BLaER1 treated with 17β-estradiol and CSF1 and Interleukin-3, amounts not matched to agents 10 nM and 100 nM (cell line): ENCODE data around the gene COMMD7.

ENCODE experiments used
- H3K27ac ChIP-seq, 11 experiments: shearing (Covaris generic); formaldehyde crosslinking; 2 replicates each; pipeline ENCODE4 v1.8.1; 2022
- H3K27me3 ChIP-seq, 11 experiments: shearing (Covaris generic); formaldehyde crosslinking; 2 replicates each; pipeline ENCODE4 v1.8.1; 2022
- H3K36me3 ChIP-seq, 11 experiments: shearing (Covaris generic); formaldehyde crosslinking; 2 replicates each; pipeline ENCODE4 v1.8.1; 2022
- H3K4me1 ChIP-seq, 10 experiments: shearing (Covaris generic); formaldehyde crosslinking; 2 replicates each; pipeline ENCODE4 v1.8.1; 2022
- H3K4me2 ChIP-seq, 11 experiments: shearing (Covaris generic); formaldehyde crosslinking; 2 replicates each; pipeline ENCODE4 v1.8.1; 2022
- H3K4me3 ChIP-seq, 10 experiments: shearing (Covaris generic); formaldehyde crosslinking; 2 replicates each; pipeline ENCODE4 v1.8.1; 2022
- H3K9ac ChIP-seq, 11 experiments: shearing (Covaris generic); formaldehyde crosslinking; 2 replicates each; pipeline ENCODE4 v1.8.1; 2022
- H3K9me3 ChIP-seq, 11 experiments: shearing (Covaris generic); formaldehyde crosslinking; replicated peaks in 1 of 11; 2 replicates each; pipeline ENCODE4 v1.8.1; 2022
- H4K20me1 ChIP-seq, 11 experiments: shearing (Covaris generic); formaldehyde crosslinking; 2 replicates each; pipeline ENCODE4 v1.8.1; 2022
- Cebpa-rat ChIP-seq, 11 experiments: shearing (Covaris generic); IDR thresholded peaks; 2 replicates each; pipeline ENCODE4 v1.8.1; 2022

COMMD7 gene

DNA sequence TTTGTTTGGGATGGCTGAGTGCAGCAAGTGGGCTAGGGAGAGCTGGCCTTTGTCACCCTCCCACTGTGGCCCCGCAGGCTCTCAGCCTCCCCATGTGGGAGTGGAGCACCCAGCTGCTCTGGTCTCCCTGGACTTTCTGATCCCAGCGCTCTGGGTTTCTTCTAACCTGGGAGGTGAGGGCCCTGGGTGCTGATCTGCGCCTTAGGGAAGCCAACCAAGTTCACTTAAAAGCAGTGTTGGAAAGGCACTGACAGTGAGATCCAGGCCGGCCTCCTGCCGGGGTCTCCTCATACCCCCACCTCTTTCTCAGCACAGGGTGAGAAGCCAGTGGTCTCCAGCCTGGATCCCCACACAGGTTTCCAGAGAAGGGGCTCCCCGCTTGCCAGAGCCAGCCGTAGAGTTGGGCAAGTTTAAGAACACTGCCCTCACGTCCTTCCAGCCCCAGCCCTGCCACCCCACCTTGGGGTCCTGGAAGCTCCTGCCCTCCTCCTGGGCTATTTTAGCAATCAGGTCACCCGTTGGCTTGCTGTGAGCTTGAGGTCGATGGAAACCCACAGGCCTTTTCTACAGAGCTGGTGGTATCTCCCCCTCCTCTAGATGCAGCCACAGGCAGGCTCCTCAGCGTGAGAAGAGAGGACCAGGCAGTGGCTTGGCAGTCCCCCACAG is 79.1 kb downstream of the COMMD7 start:
- no peak overlapping the region for H3K4me3 ChIP-seq
- H3K9ac ChIP-seq = peak overlapping the region in 5 of 11 experiments; percentile 10 to 44 (median 29); a peak in 5 of 22 replicates
- peaks cover 0 to 3% (median 0%) of the 10 kb centered on the region in 11 experiments; a peak in 1 of 22 replicates for H3K36me3 ChIP-seq
- H3K4me2 ChIP-seq = peak overlapping the region; percentile 38 to 67 (median 59); a peak in 20 of 22 replicates
- no peaks in the 10 kb centered on the region for H3K27me3 ChIP-seq
- no peaks in the 10 kb centered on the region for H4K20me1 ChIP-seq
- H3K4me1 ChIP-seq = peaks cover 34 to 48% (median 43%) of the 10 kb centered on the region in 10 experiments
- no peak for TF ChIP-seq Cebpa-rat (IDR thresholded peaks at IDR 0.05)
- peak overlapping the region in 10 of 11 experiments; percentile 6 to 61 (median 46); a peak in 17 of 22 replicates for H3K27ac ChIP-seq
- peaks cover 10 to 23% (median 18%) of the 10 kb centered on the region in 11 experiments; a peak in 21 of 22 replicates for H3K9me3 ChIP-seq

- peak overlapping the region in 6 of 11 experiments; percentile 38 to 67 (median 54); a peak in 9 of 22 replicates for H3K4me2 ChIP-seq
- no peaks in the 10 kb centered on the region for H3K27me3 ChIP-seq
- H3K4me1 ChIP-seq = peaks cover 34 to 48% (median 42%) of the 10 kb centered on the region in 10 experiments
- no peaks in the 10 kb centered on the region for H4K20me1 ChIP-seq
- peaks cover 10 to 23% (median 18%) of the 10 kb centered on the region in 11 experiments; a peak in 21 of 22 replicates for H3K9me3 ChIP-seq
- peak overlapping the region in 3 of 11 experiments; percentile 10 to 44 (median 29); a peak in 4 of 22 replicates for H3K9ac ChIP-seq
- TF ChIP-seq Cebpa-rat (IDR thresholded peaks at IDR 0.05) = no peak
- H3K4me3 ChIP-seq = no peak overlapping the region
- peak overlapping the region in 10 of 11 experiments; percentile 6 to 61 (median 46); a peak in 15 of 22 replicates for H3K27ac ChIP-seq
- peaks cover 0 to 3% (median 0%) of the 10 kb centered on the region in 11 experiments; a peak in 1 of 22 replicates for H3K36me3 ChIP-seq
Observed at GRCh38 chr20:32663335-32664011, 79.8 kb downstream of the COMMD7 start.

DNA sequence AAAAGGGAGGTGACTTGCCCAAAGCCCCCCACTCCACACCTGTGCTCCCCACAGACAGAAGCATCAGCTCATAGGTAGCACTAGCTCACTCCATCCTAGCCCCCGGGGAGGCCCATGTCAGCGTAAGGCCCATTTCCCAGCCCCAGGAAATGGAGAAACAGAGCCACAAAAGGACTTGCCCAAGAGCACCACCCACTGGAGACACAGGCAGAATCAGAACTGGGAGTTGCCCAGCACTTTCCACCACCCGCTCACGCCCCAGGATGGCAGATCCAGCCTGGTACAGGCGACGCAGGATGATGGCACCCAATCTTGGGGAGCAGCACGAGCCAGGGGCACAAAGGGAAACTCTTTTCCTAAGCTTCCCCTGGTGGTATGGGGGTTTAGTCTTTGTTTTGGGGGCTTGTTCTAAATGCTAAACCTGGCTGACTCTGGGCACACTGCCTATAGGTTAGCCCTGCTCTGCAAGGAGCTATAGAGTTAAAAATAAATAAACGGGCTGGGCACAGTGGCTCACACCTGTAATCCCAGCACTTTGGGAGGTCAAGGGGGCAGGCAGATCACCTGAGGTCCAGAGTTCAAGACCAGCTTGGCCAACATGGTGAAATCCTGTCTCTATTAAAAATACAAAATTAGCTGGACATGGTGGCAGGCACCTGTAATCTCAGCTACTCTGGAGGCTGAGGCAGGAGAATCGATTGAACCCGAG is 81.3 kb downstream of the COMMD7 start:
- no peak for TF ChIP-seq Cebpa-rat (IDR thresholded peaks at IDR 0.05)
- Histone ChIP-seq H3K27me3 (no peaks in the 10 kb centered on the region), H3K4me2 (peak overlapping the region in 1 of 11 experiments; percentile 19; a peak in 1 of 22 replicates), H3K9me3 (peaks cover 10 to 24% (median 18%) of the 10 kb centered on the region in 11 experiments; a peak in 21 of 22 replicates), H3K4me3 (no peak overlapping the region), H3K4me1 (peaks cover 26 to 33% (median 29%) of the 10 kb centered on the region in 10 experiments), H3K9ac (no peak overlapping the region), H3K27ac (no peak overlapping the region), H3K36me3 (peaks cover 0 to 3% (median 0%) of the 10 kb centered on the region in 11 experiments; a peak in 1 of 22 replicates), H4K20me1 (no peaks in the 10 kb centered on the region)

- TF ChIP-seq Cebpa-rat (IDR thresholded peaks at IDR 0.05) = no peak
- H3K9ac ChIP-seq = no peak overlapping the region
- H3K4me2 ChIP-seq = no peak overlapping the region
- no peak overlapping the region for H3K27ac ChIP-seq
- H3K4me1 ChIP-seq = peaks cover 21 to 29% (median 23%) of the 10 kb centered on the region in 10 experiments
- no peak overlapping the region for H3K4me3 ChIP-seq
- peaks cover 0 to 3% (median 0%) of the 10 kb centered on the region in 11 experiments; a peak in 1 of 22 replicates for H3K36me3 ChIP-seq
- H3K9me3 ChIP-seq = peaks cover 10 to 36% (median 18%) of the 10 kb centered on the region in 11 experiments; a peak in 21 of 22 replicates
- H3K27me3 ChIP-seq = no peaks in the 10 kb centered on the region
- no peaks in the 10 kb centered on the region for H4K20me1 ChIP-seq
Observed at GRCh38 chr20:32660661-32661060, 82.6 kb downstream of the COMMD7 start.

DNA sequence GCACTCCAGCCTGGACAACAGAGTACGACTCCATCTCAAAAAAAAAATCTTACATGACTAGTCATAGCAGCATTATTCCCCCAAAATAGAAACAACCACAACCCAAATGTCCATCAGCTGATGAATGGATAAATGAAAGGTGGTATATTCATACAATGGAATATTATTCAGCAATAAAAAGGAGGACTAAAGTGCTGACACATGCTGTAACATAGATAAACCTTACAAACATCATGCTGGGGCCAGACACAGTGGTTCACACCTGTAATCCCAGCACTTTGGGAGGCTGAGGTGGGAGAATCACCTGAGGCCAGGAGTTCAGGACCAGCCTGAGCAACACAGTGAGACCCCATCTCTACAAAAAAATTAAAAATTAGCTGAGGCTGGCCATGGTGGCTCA is 86.4 kb downstream of the COMMD7 start:
- H3K27me3 ChIP-seq = no peaks in the 10 kb centered on the region
- no peaks in the 10 kb centered on the region for H4K20me1 ChIP-seq
- H3K9me3 ChIP-seq = peaks cover 10 to 35% (median 17%) of the 10 kb centered on the region in 11 experiments; a peak in 21 of 22 replicates
- no peak overlapping the region for H3K4me2 ChIP-seq
- no peak overlapping the region for H3K9ac ChIP-seq
- peaks cover 10 to 20% (median 12%) of the 10 kb centered on the region in 10 experiments for H3K4me1 ChIP-seq
- H3K36me3 ChIP-seq = peaks cover 0 to 3% (median 0%) of the 10 kb centered on the region in 11 experiments; a peak in 1 of 22 replicates
- no peak overlapping the region for H3K4me3 ChIP-seq
- no peak for TF ChIP-seq Cebpa-rat (IDR thresholded peaks at IDR 0.05)
- no peak overlapping the region for H3K27ac ChIP-seq

DNA sequence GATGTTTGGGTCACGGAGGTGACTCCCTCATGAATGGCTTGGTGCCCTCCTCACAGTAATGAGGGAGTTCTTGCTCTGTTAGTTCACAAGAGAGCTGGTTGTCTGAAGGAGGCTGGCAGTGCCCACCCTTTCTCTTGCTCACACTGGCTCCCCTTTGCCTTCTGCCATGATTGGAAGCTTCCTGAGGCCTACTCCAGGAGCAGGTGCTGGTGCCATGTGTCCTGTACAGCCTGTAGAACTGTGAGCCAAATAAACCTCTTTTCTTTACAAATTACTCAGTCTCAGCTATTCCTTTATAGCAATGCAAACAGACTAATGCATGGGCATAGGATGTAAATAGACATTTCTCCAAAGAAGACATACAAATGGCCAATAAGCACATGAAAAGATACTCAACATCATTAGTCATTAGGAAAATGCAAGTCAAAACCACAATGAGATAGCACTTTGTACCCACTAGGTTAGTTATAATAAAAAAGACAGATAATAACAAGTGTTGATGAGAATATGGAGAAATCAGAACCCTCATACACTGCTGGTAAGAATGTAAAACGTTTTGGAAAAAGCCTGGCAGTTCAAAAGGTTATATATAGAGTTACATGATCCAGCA is 87.3 kb downstream of the COMMD7 start:
- H4K20me1 ChIP-seq = no peaks in the 10 kb centered on the region
- no peak for TF ChIP-seq Cebpa-rat (IDR thresholded peaks at IDR 0.05)
- peaks cover 8 to 26% (median 10%) of the 10 kb centered on the region in 11 experiments; a peak in 21 of 22 replicates for H3K9me3 ChIP-seq

GRCh38 chr20:32652739-32653526 is 90.3 kb downstream of the COMMD7 start:
- no peak for TF ChIP-seq Cebpa-rat (IDR thresholded peaks at IDR 0.05)

More for the DNA sequence above, 87.3 kb downstream of the COMMD7 start:
- H3K4me2 ChIP-seq = peak overlapping the region in 1 of 11 experiments; percentile 13; a peak in 1 of 22 replicates
- H3K9ac ChIP-seq = no peak overlapping the region
- peaks cover 0 to 3% (median 0%) of the 10 kb centered on the region in 11 experiments; a peak in 1 of 22 replicates for H3K36me3 ChIP-seq
- no peaks in the 10 kb centered on the region for H3K27me3 ChIP-seq
- no peak overlapping the region for H3K4me3 ChIP-seq
- peaks cover 18 to 28% (median 20%) of the 10 kb centered on the region in 10 experiments for H3K4me1 ChIP-seq
- H3K27ac ChIP-seq = no peak overlapping the region

More at GRCh38 chr20:32652739-32653526, 90.3 kb downstream of the COMMD7 start:
- H3K9me3 ChIP-seq = peaks cover 0 to 14% (median 0%) of the 10 kb centered on the region in 11 experiments; a peak in 3 of 22 replicates
- no peaks in the 10 kb centered on the region for H3K36me3 ChIP-seq
- H3K4me2 ChIP-seq = peak overlapping the region; percentile 35 to 80 (median 70)
- H3K4me3 ChIP-seq = no peak overlapping the region
- peaks cover 37 to 53% (median 44%) of the 10 kb centered on the region in 10 experiments for H3K4me1 ChIP-seq
- H3K27ac ChIP-seq = peak overlapping the region in 1 of 11 experiments; percentile 19; a peak in 2 of 22 replicates
- H3K9ac ChIP-seq = peak overlapping the region in 2 of 11 experiments; percentile 12 to 16; a peak in 2 of 22 replicates
- no peaks in the 10 kb centered on the region for H3K27me3 ChIP-seq
- H4K20me1 ChIP-seq = no peaks in the 10 kb centered on the region
